ENCODE measurements around the gene C3AR1. TPM values are rescaled to one million over a fixed set of nuclear protein-coding genes. Genes with fewer than 3 reads are reported as not detected.

C3AR1 gene
- total RNA-seq, result not detected in 2 replicates

GRCh38 chr12:8065991-8066594 lies at the start of gene C3AR1:
C3AR1 (minus strand) TSS chr12:8066359; CDS start chr12:8060185, 6,174 bp downstream.

DNA sequence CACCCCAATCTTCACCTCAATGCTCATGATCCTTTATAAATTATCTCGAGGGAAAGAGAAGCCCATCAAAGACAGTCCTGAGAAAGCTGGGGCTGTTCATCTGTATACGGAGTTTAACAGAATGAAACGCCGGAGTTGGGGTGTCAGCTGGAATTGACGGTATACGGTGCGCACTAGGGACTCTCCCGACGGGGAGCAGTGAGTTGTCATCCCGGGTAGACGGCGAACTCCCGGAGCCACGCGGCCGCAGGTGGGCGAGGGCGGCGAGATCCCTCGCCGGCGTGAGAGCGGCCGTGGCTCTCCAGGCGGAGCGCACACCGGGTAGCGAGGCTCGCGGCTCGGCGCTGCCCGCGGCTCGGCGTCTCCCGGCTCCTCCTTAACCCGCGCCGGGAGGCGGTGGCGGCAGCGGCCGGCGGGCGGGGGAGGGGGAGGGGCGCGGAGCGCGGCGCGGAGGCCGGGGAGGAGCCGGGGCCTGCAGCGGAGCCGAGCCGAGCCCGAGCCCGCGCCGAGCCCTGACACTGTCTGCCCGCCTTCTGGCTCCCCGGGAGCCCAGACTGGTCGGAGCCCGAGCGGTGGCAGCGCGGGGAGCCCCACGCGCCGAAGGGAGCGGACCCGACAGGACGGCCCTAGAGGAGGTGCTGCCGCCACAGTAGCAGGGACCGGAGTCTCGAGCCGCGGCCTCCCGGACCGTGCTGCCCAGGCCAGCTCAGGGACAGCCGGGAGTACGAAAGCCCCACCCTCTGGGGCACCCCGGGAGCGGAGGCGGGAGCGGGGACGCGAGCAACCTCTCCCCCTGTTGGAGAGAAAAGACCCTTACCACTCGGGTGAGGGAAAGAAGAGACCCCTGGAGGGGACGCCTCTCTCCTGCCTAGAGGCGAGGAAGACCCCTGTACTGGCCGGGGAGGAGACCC lies 33.7 kb downstream of the C3AR1 start, which contains the start of gene FOXJ2:
FOXJ2 (plus strand) TSS at position 475 of the 911 bp plus-strand sequence. CDS start 7,117 bp downstream, outside the sequence.

Other genes starting within 250 kb of the C3AR1 start
- not detected in 2 replicates for gene SLC2A14, start 193.4 kb downstream of the C3AR1 start, total RNA-seq
- 31.7 and 52.7 TPM in 2 replicates for gene SLC2A3, start 130.2 kb downstream of the C3AR1 start, total RNA-seq
- gene FOXJ2, start 33.6 kb downstream of the C3AR1 start, total RNA-seq, result 10.4 and 11.4 TPM in 2 replicates
- 23.8 and 25.1 TPM in 2 replicates for gene NECAP1, start 15.9 kb upstream of the C3AR1 start, total RNA-seq
- gene CLEC4A, start 57.3 kb upstream of the C3AR1 start, total RNA-seq, result not detected in 2 replicates
- not detected in 2 replicates for gene ZNF705A, start 90.7 kb upstream of the C3AR1 start, total RNA-seq
- gene FAM90A1, start 161.3 kb upstream of the C3AR1 start, total RNA-seq, result 0.09 and 0.93 TPM in 2 replicates